ENCODE data around the gene ZNF253. TPM values are rescaled to one million over a fixed set of nuclear protein-coding genes. Genes with fewer than 3 reads are reported as not detected.
A peak's percentile ranks its signal among the peaks of the same experiment; 100 is the strongest.
"Not testable (repeated sequence)": the region's sequence is repeated elsewhere in the genome, so short reads cannot be mapped to it uniquely, and the experiment has no call there.

ZNF253 gene
- total RNA-seq, 1 experiment from 2014 or later: 13.7 TPM

DNA sequence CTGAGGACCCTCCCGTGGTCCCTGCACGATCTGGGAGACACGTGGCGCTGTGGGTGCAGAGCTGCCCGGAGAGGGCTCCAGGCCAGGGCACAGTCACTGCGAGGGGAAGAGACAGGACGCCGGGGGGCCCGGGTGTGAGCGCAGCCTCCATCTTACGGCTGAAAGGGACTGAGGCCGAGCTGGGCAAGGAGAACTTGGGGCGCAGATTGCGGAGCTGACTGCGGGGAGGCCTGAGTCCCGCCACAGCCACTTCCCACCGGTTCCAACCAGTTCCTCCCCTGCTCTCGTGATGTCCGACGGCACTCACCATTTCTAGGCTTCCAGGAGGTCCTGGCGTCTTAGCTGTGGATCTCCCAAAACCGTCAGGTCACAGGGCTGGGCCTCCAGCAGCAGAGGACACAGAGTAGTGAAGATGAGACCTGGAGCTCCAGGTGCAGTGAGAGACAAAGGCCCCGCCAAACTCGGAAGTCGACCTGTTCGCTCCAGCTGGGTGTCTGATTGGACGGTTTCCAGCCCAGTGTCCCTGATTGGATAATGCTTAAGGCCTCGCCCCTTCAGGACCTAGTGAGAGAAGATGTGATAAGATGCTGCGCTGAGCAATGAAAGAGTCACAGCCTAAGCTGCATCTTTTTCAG, 4.8 kb upstream of the ZNF253 start:
- Histone ChIP-seq H3K36me3 (ENCODE audit: insufficient read depth, low read length, poor library complexity, severe bottlenecking) (no peaks in the 10 kb centered on the region), H3K4me1 (ENCODE audit: insufficient read depth, low read length, poor library complexity, severe bottlenecking) (no peaks in the 10 kb centered on the region), H3K4me3 (ENCODE audit: low read depth, low read length, poor library complexity, severe bottlenecking) (no peak overlapping the region), H3K27me3 (replicated peaks; ENCODE audit: insufficient read depth, low read depth, low read length, poor library complexity) (no peaks in the 10 kb centered on the region), H3K9me3 (ENCODE audit: low read depth, low read length, poor library complexity, severe bottlenecking) (no peaks in the 10 kb centered on the region), H3K27ac (ENCODE audit: low read depth, low read length, poor library complexity, severe bottlenecking) (no peak overlapping the region)
- BruUV-seq (replicated peaks): no TSS peak
- intact Hi-C loops (cut with micrococcal nuclease; ENCODE audit: unreplicated experiment): no loop called here
- ChIA-PET POLR2A (ENCODE audit: low non-redundant PET) (no interaction called here), CTCF (no interaction called here)
- DNase-seq (ENCODE audit: low spot score): no peak
- TF ChIP-seq, protein P1, sequence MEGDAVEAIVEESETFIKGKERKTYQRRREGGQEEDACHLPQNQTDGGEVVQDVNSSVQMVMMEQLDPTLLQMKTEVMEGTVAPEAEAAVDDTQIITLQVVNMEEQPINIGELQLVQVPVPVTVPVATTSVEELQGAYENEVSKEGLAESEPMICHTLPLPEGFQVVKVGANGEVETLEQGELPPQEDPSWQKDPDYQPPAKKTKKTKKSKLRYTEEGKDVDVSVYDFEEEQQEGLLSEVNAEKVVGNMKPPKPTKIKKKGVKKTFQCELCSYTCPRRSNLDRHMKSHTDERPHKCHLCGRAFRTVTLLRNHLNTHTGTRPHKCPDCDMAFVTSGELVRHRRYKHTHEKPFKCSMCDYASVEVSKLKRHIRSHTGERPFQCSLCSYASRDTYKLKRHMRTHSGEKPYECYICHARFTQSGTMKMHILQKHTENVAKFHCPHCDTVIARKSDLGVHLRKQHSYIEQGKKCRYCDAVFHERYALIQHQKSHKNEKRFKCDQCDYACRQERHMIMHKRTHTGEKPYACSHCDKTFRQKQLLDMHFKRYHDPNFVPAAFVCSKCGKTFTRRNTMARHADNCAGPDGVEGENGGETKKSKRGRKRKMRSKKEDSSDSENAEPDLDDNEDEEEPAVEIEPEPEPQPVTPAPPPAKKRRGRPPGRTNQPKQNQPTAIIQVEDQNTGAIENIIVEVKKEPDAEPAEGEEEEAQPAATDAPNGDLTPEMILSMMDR (conservative IDR thresholded peaks at IDR 0.05; ENCODE audit: low read depth, low read length): no peak
- TF ChIP-seq EZH2 (IDR thresholded peaks at IDR 0.05; ENCODE audit: borderline replicate concordance, low read depth, low read length, poor library complexity, severe bottlenecking): no peak

GRCh38 chr19:19866611-19867248, 1.0 kb downstream of the ZNF253 start:
- intact Hi-C loops (cut with micrococcal nuclease; ENCODE audit: unreplicated experiment): no loop called here
- Histone ChIP-seq H3K9me3 (ENCODE audit: low read depth, low read length, poor library complexity, severe bottlenecking) (peaks cover 29% of the 10 kb centered on the region), H3K4me1 (ENCODE audit: insufficient read depth, low read length, poor library complexity, severe bottlenecking) (no peaks in the 10 kb centered on the region), H3K4me3 (ENCODE audit: low read depth, low read length, poor library complexity, severe bottlenecking) (peak overlapping the region; percentile 69), H3K27me3 (replicated peaks; ENCODE audit: insufficient read depth, low read depth, low read length, poor library complexity) (no peaks in the 10 kb centered on the region), H3K36me3 (ENCODE audit: insufficient read depth, low read length, poor library complexity, severe bottlenecking) (peaks cover 4% of the 10 kb centered on the region), H3K27ac (ENCODE audit: low read depth, low read length, poor library complexity, severe bottlenecking) (peak overlapping the region; percentile 90)
- no peak for TF ChIP-seq EZH2 (IDR thresholded peaks at IDR 0.05; ENCODE audit: borderline replicate concordance, low read depth, low read length, poor library complexity, severe bottlenecking)
- POLR2A ChIA-PET (ENCODE audit: low non-redundant PET): no interaction called here
- BruUV-seq (replicated peaks): no TSS peak
- peak; percentile 5 for DNase-seq (ENCODE audit: low spot score)
- CTCF ChIA-PET: no interaction called here

DNA sequence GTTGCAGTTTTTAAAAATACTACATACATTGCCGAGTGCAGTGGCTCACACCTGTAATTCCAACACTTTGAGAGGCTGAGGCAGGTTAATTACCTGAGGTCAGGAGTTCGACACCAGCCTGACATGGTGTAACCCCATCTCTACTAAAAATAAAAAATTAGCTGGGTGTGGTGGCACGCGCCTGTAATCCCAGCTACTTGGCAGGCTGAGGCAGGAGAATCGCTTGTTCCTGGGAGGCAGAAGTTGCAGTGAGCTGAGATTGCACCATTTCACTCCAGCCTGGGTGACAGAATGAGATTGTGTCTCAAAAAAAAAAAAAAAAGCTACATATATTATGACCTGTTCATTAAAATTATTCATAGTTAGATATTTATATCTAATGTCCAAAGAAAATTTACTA, 4.4 kb downstream of the ZNF253 start:
- H3K36me3 ChIP-seq (ENCODE audit: insufficient read depth, low read length, poor library complexity, severe bottlenecking); intact Hi-C loops (cut with micrococcal nuclease; ENCODE audit: unreplicated experiment); H3K27ac ChIP-seq (ENCODE audit: low read depth, low read length, poor library complexity, severe bottlenecking); DNase-seq (ENCODE audit: low spot score); H3K4me3 ChIP-seq (ENCODE audit: low read depth, low read length, poor library complexity, severe bottlenecking); POLR2A ChIA-PET (ENCODE audit: low non-redundant PET); H3K27me3 ChIP-seq (replicated peaks; ENCODE audit: insufficient read depth, low read depth, low read length, poor library complexity); CTCF ChIA-PET; BruUV-seq (replicated peaks); H3K4me1 ChIP-seq (ENCODE audit: insufficient read depth, low read length, poor library complexity, severe bottlenecking): not testable (repeated sequence)
- H3K9me3 ChIP-seq (ENCODE audit: low read depth, low read length, poor library complexity, severe bottlenecking): peaks cover 46% of the 10 kb centered on the region

GRCh38 chr19:19871932-19872331, 6.2 kb downstream of the ZNF253 start:
- peaks cover 8% of the 10 kb centered on the region for H3K36me3 ChIP-seq (ENCODE audit: insufficient read depth, low read length, poor library complexity, severe bottlenecking)
- H3K4me1 ChIP-seq (ENCODE audit: insufficient read depth, low read length, poor library complexity, severe bottlenecking): no peaks in the 10 kb centered on the region
- H3K27ac ChIP-seq (ENCODE audit: low read depth, low read length, poor library complexity, severe bottlenecking): no peak overlapping the region
- no peak for TF ChIP-seq EZH2 (IDR thresholded peaks at IDR 0.05; ENCODE audit: borderline replicate concordance, low read depth, low read length, poor library complexity, severe bottlenecking)
- TF ChIP-seq, protein P1 (conservative IDR thresholded peaks at IDR 0.05; ENCODE audit: low read depth, low read length): no peak
- BruUV-seq (replicated peaks): no TSS peak
- no peak for DNase-seq (ENCODE audit: low spot score)
- ChIA-PET CTCF (no interaction called here), POLR2A (ENCODE audit: low non-redundant PET) (no interaction called here)
- H3K27me3 ChIP-seq (replicated peaks; ENCODE audit: insufficient read depth, low read depth, low read length, poor library complexity): no peaks in the 10 kb centered on the region
- H3K9me3 ChIP-seq (ENCODE audit: low read depth, low read length, poor library complexity, severe bottlenecking): peaks cover 49% of the 10 kb centered on the region
- H3K4me3 ChIP-seq (ENCODE audit: low read depth, low read length, poor library complexity, severe bottlenecking): no peak overlapping the region
- intact Hi-C loops (cut with micrococcal nuclease; ENCODE audit: unreplicated experiment): no loop called here

Data from A673 (cell line).